PC-3 (cell line): Measurements from ENCODE around the gene TMEM187. TPM values are rescaled to one million over a fixed set of nuclear protein-coding genes. Genes with fewer than 3 reads are reported as not detected.

ENCODE experiments used
- ATAC-seq: fragments of 200-7000 bp; cut with Tn5 transposase; 2 replicates; pipeline ENCODE4 v1.9.1; 2020; ENCODE audit warnings: mild to moderate bottlenecking, moderate library complexity
- BruUV-seq: library from RNA; stranded (reverse); fragments of 400-500 nt; replicated peaks from 2 replicates; lab custom pipeline; 2021; lab: Mats Ljungman, UMichigan
- CTCF ChIA-PET: fragments of 300-600 bp; sonication (Branson Sonifier 250); formaldehyde crosslinking; loops from one replicate; lab custom pipeline; 2022; ENCODE audit warnings: antibody characterized with exemption; lab: Charles Lee
- POLR2A ChIA-PET: fragments of 300-600 bp; sonication (Branson Sonifier 250); formaldehyde crosslinking; loops from one replicate; lab custom pipeline; 2022; ENCODE audit warnings: antibody characterized with exemption; ENCODE audit not compliant: unreplicated experiment; lab: Charles Lee
- DNase-seq: peaks from one replicate; pipeline ENCODE4 v3.0.0-alpha.2; 2015
- H2AFZ ChIP-seq: fragments of 300-600 bp; sonication (generic); 2 replicates; pipeline ENCODE4 v1.6.0; 2016; ENCODE audit warnings: antibody characterized with exemption, low read length
- H3F3A ChIP-seq: fragments of 300-600 bp; sonication (generic); one replicate; pipeline ENCODE4 v1.6.0; 2017; ENCODE audit warnings: antibody characterized with exemption, low read length, control low read depth, mild to moderate bottlenecking; ENCODE audit not compliant: unreplicated experiment
- H3K27ac ChIP-seq: fragments of 300-600 bp; sonication (generic); 2 replicates; pipeline ENCODE4 v1.5.1; 2016; ENCODE audit warnings: mild to moderate bottlenecking, low read length
- H3K27me3 ChIP-seq: fragments of 300-600 bp; sonication (generic); 2 replicates; pipeline ENCODE4 v1.6.1; 2016; ENCODE audit warnings: low read length, mixed read lengths
- H3K36me3 ChIP-seq: fragments of 300-600 bp; sonication (generic); 2 replicates; pipeline ENCODE4 v1.6.1; 2016; ENCODE audit warnings: low read depth, mixed run types, low read length, mixed read lengths
- H3K4me1 ChIP-seq: fragments of 300-600 bp; sonication (generic); 2 replicates; pipeline ENCODE4 v1.5.1; 2016; ENCODE audit warnings: low read length; ENCODE audit not compliant: insufficient read depth
- H3K4me2 ChIP-seq: fragments of 300-600 bp; sonication (generic); 2 replicates; pipeline ENCODE4 v1.6.0; 2016; ENCODE audit warnings: low read length
- H3K4me3 ChIP-seq: fragments of 300-600 bp; sonication (generic); 2 replicates; pipeline ENCODE4 v1.5.1; 2016; ENCODE audit warnings: mild to moderate bottlenecking, low read length, mixed read lengths
- H3K79me2 ChIP-seq: fragments of 300-600 bp; sonication (generic); 2 replicates; pipeline ENCODE4 v1.6.1; 2017; ENCODE audit warnings: low read length, mixed read lengths
- H3K9ac ChIP-seq: fragments of 300-600 bp; sonication (generic); 2 replicates; pipeline ENCODE4 v1.6.0; 2016; ENCODE audit warnings: mild to moderate bottlenecking, low read length
- H3K9me2 ChIP-seq: fragments of 300-600 bp; sonication (generic); replicated peaks from 2 replicates; pipeline ENCODE4 v1.6.1; 2016; ENCODE audit warnings: mixed run types, low read length, mixed read lengths
- H3K9me3 ChIP-seq: fragments of 300-600 bp; sonication (generic); 2 replicates; pipeline ENCODE4 v1.6.1; 2016; ENCODE audit warnings: low read length, mixed read lengths
- H4K20me1 ChIP-seq: fragments of 300-600 bp; sonication (generic); 2 replicates; pipeline ENCODE4 v1.6.1; 2016; ENCODE audit warnings: low read length, mixed read lengths
- EZH2 ChIP-seq: fragments of 300-600 bp; sonication (generic); IDR thresholded peaks from one replicate; pipeline ENCODE4 v1.6.1; 2017; ENCODE audit warnings: antibody characterized with exemption, mild to moderate bottlenecking, low read length; ENCODE audit not compliant: unreplicated experiment
- EZH2phosphoT487 ChIP-seq: fragments of 300-600 bp; sonication (generic); IDR thresholded peaks from 2 replicates; pipeline ENCODE4 v1.6.1; 2018; ENCODE audit warnings: mild to moderate bottlenecking, antibody characterized with exemption, low read length, borderline replicate concordance
- intact Hi-C: fragments of 100-400 bp; cut with micrococcal nuclease; formaldehyde crosslinking; loops from 2 replicates; pipeline ENCODE4 v1.9.0; 2023
- total RNA-seq: library from RNA; depleted of rRNA; stranded (reverse); fragments of >200 nt; gene quantifications from 2 replicates; pipeline ENCODE4 v1.2.3, GENCODE V29; 2014
- TF ChIP-seq, protein P1 (sequence below): fragments of 300-600 bp; sonication (generic); conservative IDR thresholded peaks from 2 replicates; pipeline ENCODE4 v1.5.1; 2017; ENCODE audit warnings: antibody characterized with exemption, low read depth, mild to moderate bottlenecking, low read length

Gene TMEM187
- total RNA-seq, 1 experiment from 2014 or later = 10.6 TPM

DNA sequence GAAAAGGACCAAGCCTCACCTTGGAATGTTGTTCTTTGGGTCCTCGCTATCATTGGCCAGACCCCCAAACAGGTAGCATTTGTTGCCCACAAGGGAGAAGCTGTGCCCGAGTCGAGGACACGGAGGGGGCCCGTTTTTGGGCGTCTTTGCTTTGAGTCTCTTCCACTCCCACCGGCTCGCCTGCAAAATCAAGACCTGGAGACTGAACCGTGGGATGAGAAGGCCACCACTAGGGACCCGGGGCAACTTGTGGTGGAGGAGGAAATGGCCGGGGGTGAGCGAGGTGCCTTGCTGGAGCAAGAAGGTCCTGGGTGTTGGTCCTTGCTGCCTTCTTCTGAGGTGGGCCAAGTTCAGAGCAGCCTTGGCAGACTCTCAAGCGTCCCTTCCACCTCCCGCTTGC, 8.4 kb upstream of the TMEM187 start:
- Histone ChIP-seq H2AFZ (no peak overlapping the region), H3F3A (no peaks in the 10 kb centered on the region), H3K4me2 (no peak overlapping the region), H3K9ac (no peak overlapping the region), H3K36me3 (peaks cover 29% of the 10 kb centered on the region), H3K9me3 (no peaks in the 10 kb centered on the region), H4K20me1 (peaks cover 30% of the 10 kb centered on the region), H3K27ac (no peak overlapping the region), H3K4me1 (peaks cover 17% of the 10 kb centered on the region), H3K9me2 (no peaks in the 10 kb centered on the region), H3K4me3 (no peak overlapping the region), H3K27me3 (no peaks in the 10 kb centered on the region), H3K79me2 (peaks cover 63% of the 10 kb centered on the region)
- intact Hi-C loops = no loop called here
- no peak for TF ChIP-seq EZH2
- TF ChIP-seq EZH2phosphoT487 = no peak
- TF ChIP-seq, protein P1, sequence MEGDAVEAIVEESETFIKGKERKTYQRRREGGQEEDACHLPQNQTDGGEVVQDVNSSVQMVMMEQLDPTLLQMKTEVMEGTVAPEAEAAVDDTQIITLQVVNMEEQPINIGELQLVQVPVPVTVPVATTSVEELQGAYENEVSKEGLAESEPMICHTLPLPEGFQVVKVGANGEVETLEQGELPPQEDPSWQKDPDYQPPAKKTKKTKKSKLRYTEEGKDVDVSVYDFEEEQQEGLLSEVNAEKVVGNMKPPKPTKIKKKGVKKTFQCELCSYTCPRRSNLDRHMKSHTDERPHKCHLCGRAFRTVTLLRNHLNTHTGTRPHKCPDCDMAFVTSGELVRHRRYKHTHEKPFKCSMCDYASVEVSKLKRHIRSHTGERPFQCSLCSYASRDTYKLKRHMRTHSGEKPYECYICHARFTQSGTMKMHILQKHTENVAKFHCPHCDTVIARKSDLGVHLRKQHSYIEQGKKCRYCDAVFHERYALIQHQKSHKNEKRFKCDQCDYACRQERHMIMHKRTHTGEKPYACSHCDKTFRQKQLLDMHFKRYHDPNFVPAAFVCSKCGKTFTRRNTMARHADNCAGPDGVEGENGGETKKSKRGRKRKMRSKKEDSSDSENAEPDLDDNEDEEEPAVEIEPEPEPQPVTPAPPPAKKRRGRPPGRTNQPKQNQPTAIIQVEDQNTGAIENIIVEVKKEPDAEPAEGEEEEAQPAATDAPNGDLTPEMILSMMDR = no peak
- DNase-seq (no peak), ATAC-seq (no peak)
- POLR2A ChIA-PET = no interaction called here
- no TSS peak for BruUV-seq
- CTCF ChIA-PET = no interaction called here

DNA sequence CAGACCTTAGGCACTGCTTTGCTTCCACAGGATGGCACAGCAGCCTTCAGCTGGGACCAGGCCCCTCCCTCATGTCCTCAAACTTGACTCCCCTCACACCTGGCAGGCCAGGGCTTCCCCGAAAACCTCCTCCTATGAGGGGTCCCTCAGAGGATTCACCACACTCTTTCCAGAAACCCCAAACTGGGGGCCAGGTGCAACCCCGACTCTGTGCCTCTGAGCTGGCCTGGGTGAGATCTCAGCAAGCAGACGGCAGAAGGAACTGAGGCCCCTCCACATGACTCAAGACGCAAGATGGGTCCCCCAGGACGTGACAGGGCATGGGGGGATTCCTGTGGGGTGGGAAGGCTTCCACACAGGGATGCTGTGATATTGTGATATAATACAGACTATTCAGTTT, 7.1 kb upstream of the TMEM187 start:
- H3F3A ChIP-seq = no peaks in the 10 kb centered on the region
- no peak for TF ChIP-seq EZH2phosphoT487
- no peak for TF ChIP-seq EZH2
- TF ChIP-seq, protein P1 = no peak
- DNase-seq (no peak), ATAC-seq (no peak)
- intact Hi-C loops = no loop called here
- H3K9me3 ChIP-seq = no peaks in the 10 kb centered on the region
- H3K79me2 ChIP-seq = peaks cover 75% of the 10 kb centered on the region
- H3K4me3 ChIP-seq = no peak overlapping the region
- H3K9me2 ChIP-seq = no peaks in the 10 kb centered on the region
- no peak overlapping the region for H3K9ac ChIP-seq
- H3K36me3 ChIP-seq = peaks cover 18% of the 10 kb centered on the region; the same call in 1 of the 2 replicates
- H4K20me1 ChIP-seq = peaks cover 38% of the 10 kb centered on the region
- ChIA-PET POLR2A (no interaction called here), CTCF (interaction anchor here (0.6 kb wide), 1 partner anchor 44 kb away, joined by 5 read pairs; no protein-coding TSS in a partner anchor)
- no peaks in the 10 kb centered on the region for H3K27me3 ChIP-seq
- no peak overlapping the region for H2AFZ ChIP-seq
- peaks cover 17% of the 10 kb centered on the region for H3K4me1 ChIP-seq
- no peak overlapping the region for H3K4me2 ChIP-seq
- no TSS peak for BruUV-seq
- H3K27ac ChIP-seq = no peak overlapping the region

DNA sequence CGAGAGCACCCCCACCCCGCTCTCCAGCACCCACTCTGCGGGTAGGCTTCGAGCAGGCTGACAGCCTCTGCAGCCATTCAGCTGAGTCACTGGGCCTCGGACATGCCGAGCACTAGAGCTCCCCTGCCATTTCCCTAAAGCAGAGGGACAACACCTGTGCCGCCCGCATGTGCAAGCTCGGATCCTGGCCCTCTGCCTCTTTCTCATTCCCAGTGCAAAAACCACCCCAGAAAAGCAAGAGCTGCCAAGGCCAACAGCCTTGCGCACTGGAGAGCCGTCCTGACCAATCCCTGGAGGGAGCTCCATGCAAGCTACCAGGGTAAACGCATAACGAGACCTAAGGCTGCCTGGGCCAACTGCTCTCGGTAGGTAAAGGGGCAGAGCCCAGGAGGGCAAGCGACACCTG, 6.3 kb upstream of the TMEM187 start:
- POLR2A ChIA-PET = no interaction called here
- Histone ChIP-seq H3K27me3 (no peaks in the 10 kb centered on the region), H3K9me2 (no peaks in the 10 kb centered on the region), H4K20me1 (peaks cover 38% of the 10 kb centered on the region), H3K4me3 (no peak overlapping the region), H3K9me3 (no peaks in the 10 kb centered on the region), H3F3A (no peaks in the 10 kb centered on the region), H3K9ac (no peak overlapping the region), H3K4me1 (peaks cover 17% of the 10 kb centered on the region), H3K4me2 (no peak overlapping the region), H3K27ac (no peak overlapping the region), H2AFZ (no peak overlapping the region), H3K36me3 (peaks cover 15% of the 10 kb centered on the region; the same call in 1 of the 2 replicates), H3K79me2 (peaks cover 82% of the 10 kb centered on the region)
- ATAC-seq (no peak), DNase-seq (no peak)
- BruUV-seq = no TSS peak
- intact Hi-C loops = no loop called here
- CTCF ChIA-PET = interaction anchor here (1.6 kb wide), 1 partner anchor 38 kb away, joined by 5 read pairs; no protein-coding TSS in a partner anchor
- no peak for TF ChIP-seq EZH2phosphoT487
- no peak for TF ChIP-seq EZH2
- TF ChIP-seq, protein P1 = no peak
